HEK293 (cell line): ENCODE measurements around the gene SLC39A12.

Experiments used
- CTCF ChIA-PET: fragments of 350-600 bp; formaldehyde crosslinking; extraction: SDS; loops from one replicate; lab custom pipeline; 2021; ENCODE audit warnings: antibody characterized with exemption; lab: Yijun Ruan, JAX
- POLR2A ChIA-PET: fragments of 300-600 bp; formaldehyde crosslinking; extraction: SDS; loops from one replicate; lab custom pipeline; 2020; ENCODE audit warnings: antibody characterized with exemption, inconsistent platforms; lab: Yijun Ruan, JAX
- H3K27ac ChIP-seq: fragments of 200-500 bp; sonication (Bioruptor generic); 2 replicates; pipeline ENCODE4 v1.5.1; 2014; ENCODE audit warnings: low read depth, low read length, control low read depth, inconsistent platforms; ENCODE audit errors: extremely low read depth
- H3K36me3 ChIP-seq, 2 experiments: fragments of 200-500 bp in 1 of 2; sonication (Bioruptor generic) in 1 of 2; 1 replicate in 1 of 2; 2 replicates in 1 of 2; pipeline ENCODE4 v1.5.1; 2014 to 2017; ENCODE audit warnings: inconsistent platforms in 2 of 2, low read length in 2 of 2; ENCODE audit not compliant: control insufficient read depth in 2 of 2, insufficient read depth in 1 of 2
- H3K4me1 ChIP-seq: fragments of 200-500 bp; sonication (Bioruptor generic); 2 replicates; pipeline ENCODE4 v1.5.1; 2014; ENCODE audit warnings: mild to moderate bottlenecking, low read length, inconsistent platforms; ENCODE audit not compliant: control insufficient read depth, insufficient read depth
- H3K4me3 ChIP-seq: 2 replicates; pipeline ENCODE4 v1.5.1; 2011; ENCODE audit warnings: low read depth, mild to moderate bottlenecking, control low read depth, low read length, moderate library complexity
- H3K9me3 ChIP-seq: fragments of 200-500 bp; sonication (Bioruptor generic); 2 replicates; pipeline ENCODE4 v1.5.1; 2014; ENCODE audit warnings: low read depth, low read length, inconsistent platforms; ENCODE audit not compliant: control insufficient read depth, insufficient read depth
- IKZF3 ChIP-seq: fragments of 450-650 bp; IDR thresholded peaks from 2 replicates; pipeline ENCODE4 v1.5.0; 2018; ENCODE audit warnings: missing biosample characterization, mild to moderate bottlenecking, missing genetic modification characterization, moderate library complexity
- ZBTB21 ChIP-seq: fragments of 450-650 bp; formaldehyde crosslinking; IDR thresholded peaks from 2 replicates; pipeline ENCODE4 v1.5.1; 2017; ENCODE audit warnings: missing biosample characterization, missing genetic modification characterization
- ZBTB7A ChIP-seq: fragments of 450-650 bp; formaldehyde crosslinking; IDR thresholded peaks from 2 replicates; pipeline ENCODE4 v1.5.1; 2016; ENCODE audit warnings: low read depth, missing biosample characterization, missing genetic modification characterization
- ZNF202 ChIP-seq: fragments of 450-650 bp; formaldehyde crosslinking; IDR thresholded peaks from 2 replicates; pipeline ENCODE4 v1.5.1; 2016; ENCODE audit warnings: missing biosample characterization, missing genetic modification characterization, borderline replicate concordance
- ZNF248 ChIP-seq: fragments of 450-650 bp; formaldehyde crosslinking; IDR thresholded peaks from 2 replicates; pipeline ENCODE4 v1.5.1; 2017; ENCODE audit warnings: missing biosample characterization, missing genetic modification characterization
- ZNF510 ChIP-seq: fragments of 450-650 bp; formaldehyde crosslinking; IDR thresholded peaks from 2 replicates; pipeline ENCODE4 v1.5.1; 2018; ENCODE audit warnings: mild to moderate bottlenecking, missing genetic modification characterization, missing biosample characterization; ENCODE audit not compliant: insufficient replicate concordance
- ZNF571 ChIP-seq: fragments of 450-650 bp; formaldehyde crosslinking; IDR thresholded peaks from 2 replicates; pipeline ENCODE4 v1.5.0; 2017; ENCODE audit warnings: missing biosample characterization, missing genetic modification characterization
- ZNF610 ChIP-seq: fragments of 450-650 bp; formaldehyde crosslinking; IDR thresholded peaks from 2 replicates; pipeline ENCODE4 v1.5.1; 2016; ENCODE audit warnings: missing biosample characterization, missing genetic modification characterization, borderline replicate concordance
- ZNF785 ChIP-seq: fragments of 450-650 bp; formaldehyde crosslinking; IDR thresholded peaks from 2 replicates; pipeline ENCODE4 v1.5.1; 2016; ENCODE audit warnings: missing biosample characterization, missing genetic modification characterization
- ZSCAN16 ChIP-seq: fragments of 450-650 bp; formaldehyde crosslinking; IDR thresholded peaks from 2 replicates; pipeline ENCODE4 v1.5.1; 2016; ENCODE audit warnings: missing biosample characterization, missing genetic modification characterization
- TF ChIP-seq, protein P1 (sequence below): fragments of 450-650 bp; IDR thresholded peaks from 2 replicates; pipeline ENCODE4 v1.5.1; 2018; ENCODE audit warnings: missing biosample characterization, mild to moderate bottlenecking, missing genetic modification characterization
- TF ChIP-seq, protein P2 (sequence below): fragments of 450-650 bp; formaldehyde crosslinking; IDR thresholded peaks from 2 replicates; pipeline ENCODE4 v1.5.1; 2016; ENCODE audit warnings: missing biosample characterization, missing genetic modification characterization
- TF ChIP-seq, protein P3 (sequence below): fragments of 450-650 bp; formaldehyde crosslinking; IDR thresholded peaks from 2 replicates; pipeline ENCODE4 v1.5.1; 2017; ENCODE audit warnings: missing biosample characterization, missing genetic modification characterization
- TF ChIP-seq, protein P4 (sequence below): fragments of 450-650 bp; formaldehyde crosslinking; IDR thresholded peaks from 2 replicates; pipeline ENCODE4 v1.5.1; 2016; ENCODE audit warnings: missing biosample characterization, missing genetic modification characterization
- TF ChIP-seq, protein P5 (sequence below): fragments of 450-650 bp; formaldehyde crosslinking; IDR thresholded peaks from 2 replicates; pipeline ENCODE4 v1.5.0; 2017; ENCODE audit warnings: missing biosample characterization, missing genetic modification characterization, borderline replicate concordance
- TF ChIP-seq, protein P6 (sequence below): fragments of 450-650 bp; formaldehyde crosslinking; IDR thresholded peaks from 2 replicates; pipeline ENCODE4 v1.5.1; 2016; ENCODE audit warnings: missing biosample characterization, missing genetic modification characterization

Gene SLC39A12

GRCh38 chr10:18044976-18045720 is 93.4 kb downstream of the SLC39A12 start:
- no peak overlapping the region for H3K27ac ChIP-seq
- ChIA-PET CTCF (interaction anchor here (0.6 kb wide), 1 partner anchor 837 kb away, joined by 4 read pairs; no protein-coding TSS in a partner anchor), POLR2A (no interaction called here)
- no peak overlapping the region for H3K4me3 ChIP-seq
- H3K4me1 ChIP-seq, result 0 out of 2 replicates have a peak, but pooled peaks cover 3% of the 10 kb centered on the region
- H3K9me3 ChIP-seq, result no peaks in the 10 kb centered on the region
- no peak for TF ChIP-seq ZNF785 (tag by site-specific recombination)
- no peaks in the 10 kb centered on the region for H3K36me3 ChIP-seq

- H3K4me1 ChIP-seq, result no peaks in the 10 kb centered on the region
- POLR2A ChIA-PET, result no interaction called here
- no peaks in the 10 kb centered on the region for H3K36me3 ChIP-seq
- CTCF ChIA-PET, result no interaction called here
- H3K27ac ChIP-seq, result no peak overlapping the region
- TF ChIP-seq ZSCAN16 (tag by site-specific recombination) (no peak), ZNF202 (no peak), ZNF248 (tag by site-specific recombination) (no peak), IKZF3 (tag by site-specific recombination) (no peak), ZBTB21 (tag by site-specific recombination) (no peak), ZBTB7A (tag by site-specific recombination) (no peak), ZNF510 (tag by site-specific recombination) (no peak), ZNF571 (tag by site-specific recombination) (no peak), ZNF610 (tag by site-specific recombination) (no peak)
- TF ChIP-seq, protein P1, sequence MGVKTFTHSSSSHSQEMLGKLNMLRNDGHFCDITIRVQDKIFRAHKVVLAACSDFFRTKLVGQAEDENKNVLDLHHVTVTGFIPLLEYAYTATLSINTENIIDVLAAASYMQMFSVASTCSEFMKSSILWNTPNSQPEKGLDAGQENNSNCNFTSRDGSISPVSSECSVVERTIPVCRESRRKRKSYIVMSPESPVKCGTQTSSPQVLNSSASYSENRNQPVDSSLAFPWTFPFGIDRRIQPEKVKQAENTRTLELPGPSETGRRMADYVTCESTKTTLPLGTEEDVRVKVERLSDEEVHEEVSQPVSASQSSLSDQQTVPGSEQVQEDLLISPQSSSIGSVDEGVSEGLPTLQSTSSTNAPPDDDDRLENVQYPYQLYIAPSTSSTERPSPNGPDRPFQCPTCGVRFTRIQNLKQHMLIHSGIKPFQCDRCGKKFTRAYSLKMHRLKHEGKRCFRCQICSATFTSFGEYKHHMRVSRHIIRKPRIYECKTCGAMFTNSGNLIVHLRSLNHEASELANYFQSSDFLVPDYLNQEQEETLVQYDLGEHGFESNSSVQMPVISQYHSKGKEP, result no peak
- TF ChIP-seq, protein P2, sequence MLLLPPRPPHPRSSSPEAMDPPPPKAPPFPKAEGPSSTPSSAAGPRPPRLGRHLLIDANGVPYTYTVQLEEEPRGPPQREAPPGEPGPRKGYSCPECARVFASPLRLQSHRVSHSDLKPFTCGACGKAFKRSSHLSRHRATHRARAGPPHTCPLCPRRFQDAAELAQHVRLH (tag by site-specific recombination), result no peak
- TF ChIP-seq, protein P3, sequence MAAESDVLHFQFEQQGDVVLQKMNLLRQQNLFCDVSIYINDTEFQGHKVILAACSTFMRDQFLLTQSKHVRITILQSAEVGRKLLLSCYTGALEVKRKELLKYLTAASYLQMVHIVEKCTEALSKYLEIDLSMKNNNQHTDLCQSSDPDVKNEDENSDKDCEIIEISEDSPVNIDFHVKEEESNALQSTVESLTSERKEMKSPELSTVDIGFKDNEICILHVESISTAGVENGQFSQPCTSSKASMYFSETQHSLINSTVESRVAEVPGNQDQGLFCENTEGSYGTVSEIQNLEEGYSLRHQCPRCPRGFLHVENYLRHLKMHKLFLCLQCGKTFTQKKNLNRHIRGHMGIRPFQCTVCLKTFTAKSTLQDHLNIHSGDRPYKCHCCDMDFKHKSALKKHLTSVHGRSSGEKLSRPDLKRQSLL, result no peak
- TF ChIP-seq, protein P4, sequence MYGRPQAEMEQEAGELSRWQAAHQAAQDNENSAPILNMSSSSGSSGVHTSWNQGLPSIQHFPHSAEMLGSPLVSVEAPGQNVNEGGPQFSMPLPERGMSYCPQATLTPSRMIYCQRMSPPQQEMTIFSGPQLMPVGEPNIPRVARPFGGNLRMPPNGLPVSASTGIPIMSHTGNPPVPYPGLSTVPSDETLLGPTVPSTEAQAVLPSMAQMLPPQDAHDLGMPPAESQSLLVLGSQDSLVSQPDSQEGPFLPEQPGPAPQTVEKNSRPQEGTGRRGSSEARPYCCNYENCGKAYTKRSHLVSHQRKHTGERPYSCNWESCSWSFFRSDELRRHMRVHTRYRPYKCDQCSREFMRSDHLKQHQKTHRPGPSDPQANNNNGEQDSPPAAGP (tag by site-specific recombination), result no peak
- TF ChIP-seq, protein P5, sequence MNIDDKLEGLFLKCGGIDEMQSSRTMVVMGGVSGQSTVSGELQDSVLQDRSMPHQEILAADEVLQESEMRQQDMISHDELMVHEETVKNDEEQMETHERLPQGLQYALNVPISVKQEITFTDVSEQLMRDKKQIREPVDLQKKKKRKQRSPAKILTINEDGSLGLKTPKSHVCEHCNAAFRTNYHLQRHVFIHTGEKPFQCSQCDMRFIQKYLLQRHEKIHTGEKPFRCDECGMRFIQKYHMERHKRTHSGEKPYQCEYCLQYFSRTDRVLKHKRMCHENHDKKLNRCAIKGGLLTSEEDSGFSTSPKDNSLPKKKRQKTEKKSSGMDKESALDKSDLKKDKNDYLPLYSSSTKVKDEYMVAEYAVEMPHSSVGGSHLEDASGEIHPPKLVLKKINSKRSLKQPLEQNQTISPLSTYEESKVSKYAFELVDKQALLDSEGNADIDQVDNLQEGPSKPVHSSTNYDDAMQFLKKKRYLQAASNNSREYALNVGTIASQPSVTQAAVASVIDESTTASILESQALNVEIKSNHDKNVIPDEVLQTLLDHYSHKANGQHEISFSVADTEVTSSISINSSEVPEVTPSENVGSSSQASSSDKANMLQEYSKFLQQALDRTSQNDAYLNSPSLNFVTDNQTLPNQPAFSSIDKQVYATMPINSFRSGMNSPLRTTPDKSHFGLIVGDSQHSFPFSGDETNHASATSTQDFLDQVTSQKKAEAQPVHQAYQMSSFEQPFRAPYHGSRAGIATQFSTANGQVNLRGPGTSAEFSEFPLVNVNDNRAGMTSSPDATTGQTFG (tag by site-specific recombination), result no peak
- TF ChIP-seq, protein P6, sequence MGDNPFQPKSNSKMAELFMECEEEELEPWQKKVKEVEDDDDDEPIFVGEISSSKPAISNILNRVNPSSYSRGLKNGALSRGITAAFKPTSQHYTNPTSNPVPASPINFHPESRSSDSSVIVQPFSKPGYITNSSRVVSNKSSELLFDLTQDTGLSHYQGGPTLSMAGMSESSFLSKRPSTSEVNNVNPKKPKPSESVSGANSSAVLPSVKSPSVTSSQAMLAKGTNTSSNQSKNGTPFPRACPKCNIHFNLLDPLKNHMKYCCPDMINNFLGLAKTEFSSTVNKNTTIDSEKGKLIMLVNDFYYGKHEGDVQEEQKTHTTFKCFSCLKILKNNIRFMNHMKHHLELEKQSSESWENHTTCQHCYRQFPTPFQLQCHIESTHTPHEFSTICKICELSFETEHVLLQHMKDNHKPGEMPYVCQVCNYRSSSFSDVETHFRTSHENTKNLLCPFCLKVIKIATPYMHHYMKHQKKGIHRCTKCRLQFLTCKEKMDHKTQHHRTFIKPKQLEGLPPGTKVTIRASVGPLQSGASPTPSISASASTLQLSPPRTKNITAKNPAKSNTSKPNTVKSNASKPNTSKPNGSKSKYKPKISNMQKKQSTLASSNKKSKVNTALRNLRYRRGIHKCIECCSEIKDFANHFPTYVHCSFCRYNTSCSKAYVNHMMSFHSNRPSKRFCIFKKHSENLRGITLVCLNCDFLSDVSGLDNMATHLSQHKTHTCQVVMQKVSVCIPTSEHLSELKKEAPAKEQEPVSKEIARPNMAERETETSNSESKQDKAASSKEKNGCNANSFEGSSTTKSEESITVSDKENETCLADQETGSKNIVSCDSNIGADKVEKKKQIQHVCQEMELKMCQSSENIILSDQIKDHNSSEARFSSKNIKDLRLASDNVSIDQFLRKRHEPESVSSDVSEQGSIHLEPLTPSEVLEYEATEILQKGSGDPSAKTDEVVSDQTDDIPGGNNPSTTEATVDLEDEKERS, result no peak
- no peaks in the 10 kb centered on the region for H3K9me3 ChIP-seq
- no peak overlapping the region for H3K4me3 ChIP-seq
These were observed 104.9 kb downstream of the SLC39A12 start for GRCh38 chr10:18056583-18056982.
